Kidney (tissue), 14 donors: ENCODE measurements around the gene KLHL22. TPM values are rescaled to one million over a fixed set of nuclear protein-coding genes. Genes with fewer than 3 reads are reported as not detected.
"Not testable (repeated sequence)": the region's sequence is repeated elsewhere in the genome, so short reads cannot be mapped to it uniquely, and the experiment has no call there.

Source experiments
- DNase-seq, 5 donors: peaks; one replicate each; pipeline ENCODE4 v3.0.0-alpha.2; 2013 to 2020
- FAIRE-seq: peaks from 2 replicates; lab custom pipeline; 2012; peaks lifted over from hg19 to GRCh38; lab: Jason Lieb, UNC
- H3K27ac ChIP-seq, 2 donors: one replicate each; pipeline ENCODE4 v1.7.0; 2013; ENCODE audit warnings: low read depth in 2 of 2, low read length in 2 of 2, inconsistent platforms in 1 of 2
- H3K27me3 ChIP-seq: one replicate; pipeline ENCODE4 v1.7.1; 2013; ENCODE audit warnings: low read length, inconsistent platforms; ENCODE audit not compliant: control insufficient read depth, insufficient read depth
- H3K36me3 ChIP-seq, 3 donors: one replicate each; pipeline versions ENCODE4 v1.7.0 to v1.7.1; 2013; ENCODE audit warnings: low read length in 3 of 3, control low read depth in 1 of 3, inconsistent platforms in 1 of 3; ENCODE audit not compliant: insufficient read depth in 3 of 3, control insufficient read depth in 2 of 3
- H3K4me1 ChIP-seq, 3 donors: one replicate each; pipeline versions ENCODE4 v1.7.0 to v1.7.1; 2013; ENCODE audit warnings: low read length in 3 of 3, inconsistent platforms in 1 of 3, low read depth in 1 of 3; ENCODE audit not compliant: control insufficient read depth in 2 of 3, insufficient read depth in 2 of 3
- H3K4me3 ChIP-seq, 3 donors: one replicate each; pipeline versions ENCODE4 v1.7.0 to v1.8.1; 2013; ENCODE audit warnings: low read length in 3 of 3, control low read depth in 1 of 3, inconsistent platforms in 1 of 3
- H3K9ac ChIP-seq, 3 donors: one replicate each; pipeline versions ENCODE4 v1.7.0 to v1.7.1; 2013; ENCODE audit warnings: low read length in 3 of 3, control low read depth in 1 of 3, inconsistent platforms in 1 of 3
- H3K9me3 ChIP-seq, 3 donors: one replicate each; pipeline versions ENCODE4 v1.7.0 to v1.7.1; 2013; ENCODE audit warnings: low read length in 3 of 3, control low read depth in 1 of 3, inconsistent platforms in 1 of 3; ENCODE audit not compliant: control insufficient read depth in 2 of 3, insufficient read depth in 1 of 3
- CTCF ChIP-seq: IDR thresholded peaks from 3 replicates; pipeline ENCODE4 v1.5.1; 2012; ENCODE audit warnings: mild to moderate bottlenecking, moderate library complexity, borderline replicate concordance; ENCODE audit not compliant: insufficient read depth; ENCODE audit errors: extremely low read depth
- intact Hi-C: fragments of 100-400 bp; cut with DNase I; formaldehyde crosslinking; loops from one replicate; pipeline ENCODE4 v1.11.1; 2022
- polyA plus RNA-seq: library from polyadenylated mRNA; stranded (reverse); fragments of 350-450 nt; fragmentation: Illumina TruSeq; extraction: RNeasy Lipid Tissue Mini Kit (QIAGEN cat#74804); gene quantifications from one replicate; pipeline ENCODE4 v1.2.3, GENCODE V29; 2014; ENCODE audit warnings: low read depth, low replicate concordance; ENCODE audit not compliant: insufficient read depth
- total RNA-seq: library from RNA; stranded (reverse); fragmentation: NEBNext Ultra II Directional; extraction: Animal tissue kit (Norgen Biotek cat#: 25700); gene quantifications from one replicate; pipeline ENCODE4 v1.2.1, GENCODE V29; 2021
- donor health status: control.
- donor health status: control.
- donor health status: control.
- donor health status: control.
- donor health status: control.
- donor health status: DM: yes; HTN: yes; CAD: no.
- donor health status: Normal renal cell carcinoma (clear cell type).

Gene KLHL22
- total and polyA plus RNA-seq, 2 donors from 2014 or later, result 22.4 to 24.3 TPM

GRCh38 chr22:20542055-20542454, 46.5 kb upstream of the KLHL22 start:
- intact Hi-C loops, result no loop called here
- TF ChIP-seq CTCF, result no peak
- Histone ChIP-seq H3K4me3 (no peak overlapping the region), H3K27ac (no peak overlapping the region), H3K4me1 (no peaks in the 10 kb centered on the region), H3K9ac (no peak overlapping the region), H3K27me3 (no peaks in the 10 kb centered on the region), H3K9me3 (no peaks in the 10 kb centered on the region), H3K36me3 (peaks cover 3 to 19% (median 4%) of the 10 kb centered on the region in 3 donors)
- no peak for FAIRE-seq
- no peak for DNase-seq

- H3K27ac ChIP-seq, H3K4me3 ChIP-seq, H3K27me3 ChIP-seq, H3K4me1 ChIP-seq, H3K9ac ChIP-seq, H3K9me3 ChIP-seq, FAIRE-seq, intact Hi-C loops, DNase-seq: not testable (repeated sequence)
- peaks cover 3 to 19% (median 4%) of the 10 kb centered on the region in 3 donors for H3K36me3 ChIP-seq
Measured at GRCh38 chr22:20538875-20539274, 43.3 kb upstream of the KLHL22 start.

- FAIRE-seq, result no peak
Measured at GRCh38 chr22:20537983-20538382, 42.4 kb upstream of the KLHL22 start.

GRCh38 chr22:20537325-20537756, 41.7 kb upstream of the KLHL22 start:
- DNase-seq (no peak), FAIRE-seq (no peak)
- Histone ChIP-seq H3K4me1 (peaks cover 0 to 17% (median 15%) of the 10 kb centered on the region in 3 donors), H3K9me3 (no peaks in the 10 kb centered on the region), H3K9ac (no peak overlapping the region), H3K36me3 (peaks cover 2 to 16% (median 3%) of the 10 kb centered on the region in 3 donors), H3K27me3 (no peaks in the 10 kb centered on the region), H3K27ac (no peak overlapping the region), H3K4me3 (no peak overlapping the region)
- intact Hi-C loops, result no loop called here
- no peak for TF ChIP-seq CTCF

More at GRCh38 chr22:20537983-20538382, 42.4 kb upstream of the KLHL22 start:
- TF ChIP-seq CTCF, result no peak
- H3K36me3 ChIP-seq, result peaks cover 3 to 19% (median 4%) of the 10 kb centered on the region in 3 donors
- peaks cover 0 to 10% (median 9%) of the 10 kb centered on the region in 3 donors for H3K4me1 ChIP-seq
- no peak overlapping the region for H3K9ac ChIP-seq
- DNase-seq, result no peak
- no peaks in the 10 kb centered on the region for H3K9me3 ChIP-seq
- no peak overlapping the region for H3K27ac ChIP-seq
- no peak overlapping the region for H3K4me3 ChIP-seq
- intact Hi-C loops, result no loop called here
- no peaks in the 10 kb centered on the region for H3K27me3 ChIP-seq
